HepG2 (cell line): ENCODE data around the gene PARD3. TPM values are rescaled to one million over a fixed set of nuclear protein-coding genes. Genes with fewer than 3 reads are reported as not detected.

Source experiments
- DPF2 ChIP-seq: sonication (generic); formaldehyde crosslinking; IDR thresholded peaks from 2 replicates; pipeline ENCODE4 v1.4.0; 2020; ENCODE audit warnings: mild to moderate bottlenecking, low read depth, missing genetic modification reagents, borderline replicate concordance
- GABPA ChIP-seq, 2 experiments: IDR thresholded peaks; 2 replicates each; pipeline ENCODE4 v1.6.1; 2011 to 2016; ENCODE audit warnings: low read depth in 2 of 2, low read length in 1 of 2, missing biosample characterization in 1 of 2, missing genetic modification characterization in 1 of 2
- GTF3A ChIP-seq: sonication (generic); formaldehyde crosslinking; conservative IDR thresholded peaks from 2 replicates; pipeline ENCODE4 v1.4.0; 2020; ENCODE audit warnings: mild to moderate bottlenecking, missing genetic modification reagents
- HDAC1 ChIP-seq: sonication (generic); formaldehyde crosslinking; IDR thresholded peaks from 2 replicates; pipeline ENCODE4 v1.5.1; 2020; ENCODE audit warnings: mild to moderate bottlenecking, missing genetic modification reagents
- HHEX ChIP-seq: IDR thresholded peaks from 2 replicates; pipeline ENCODE4 v1.6.1; 2016; ENCODE audit warnings: control low read depth
- MYC ChIP-seq: sonication (generic); formaldehyde crosslinking; IDR thresholded peaks from 2 replicates; pipeline ENCODE4 v1.9.0; 2021; ENCODE audit warnings: missing genetic modification reagents, borderline replicate concordance
- NFE2 ChIP-seq: sonication (generic); formaldehyde crosslinking; IDR thresholded peaks from 2 replicates; pipeline ENCODE4 v1.4.0; 2020; ENCODE audit warnings: missing genetic modification reagents
- POLR2G ChIP-seq: fragments of 200-400 bp; formaldehyde crosslinking; IDR thresholded peaks from 2 replicates; pipeline ENCODE4 v1.6.1; 2018; ENCODE audit warnings: mild to moderate bottlenecking, low read depth, low read length, moderate library complexity
- REPIN1 ChIP-seq: sonication (generic); formaldehyde crosslinking; IDR thresholded peaks from 2 replicates; pipeline ENCODE4 v1.8.0; 2022; ENCODE audit warnings: missing genetic modification reagents, low read depth, mild to moderate bottlenecking, borderline replicate concordance
- SMC3 ChIP-seq: IDR thresholded peaks from 2 replicates; pipeline ENCODE4 v1.6.1; 2011; ENCODE audit warnings: low read length, improper control_type of control experiment
- SOX5 ChIP-seq: IDR thresholded peaks from 2 replicates; pipeline ENCODE4 v1.6.1; 2016; ENCODE audit warnings: borderline replicate concordance
- TARDBP ChIP-seq: sonication (generic); formaldehyde crosslinking; IDR thresholded peaks from 2 replicates; pipeline ENCODE4 v1.8.0; 2022; ENCODE audit warnings: mild to moderate bottlenecking, missing genetic modification reagents
- TBX2 ChIP-seq: sonication (generic); formaldehyde crosslinking; IDR thresholded peaks from 2 replicates; pipeline ENCODE4 v1.5.0; 2020; ENCODE audit warnings: missing genetic modification reagents, mild to moderate bottlenecking, borderline replicate concordance
- TEAD3 ChIP-seq: optimal IDR thresholded peaks from 2 replicates; pipeline ENCODE3; 2016; ENCODE audit warnings: borderline replicate concordance
- ZBTB3 ChIP-seq: sonication (generic); formaldehyde crosslinking; IDR thresholded peaks from 2 replicates; pipeline ENCODE4 v1.4.0; 2020; ENCODE audit warnings: low read depth, mild to moderate bottlenecking, moderate library complexity, missing genetic modification reagents, borderline replicate concordance
- ZNF10 ChIP-seq: sonication (generic); formaldehyde crosslinking; IDR thresholded peaks from 2 replicates; pipeline ENCODE4 v1.4.0; 2020; ENCODE audit warnings: mild to moderate bottlenecking, low read depth, missing genetic modification reagents, borderline replicate concordance
- ZNF292 ChIP-seq: sonication (generic); formaldehyde crosslinking; IDR thresholded peaks from 2 replicates; pipeline ENCODE4 v1.8.1; 2022; ENCODE audit warnings: mild to moderate bottlenecking, low read depth, missing genetic modification reagents, borderline replicate concordance
- ZNF609 ChIP-seq: sonication (generic); formaldehyde crosslinking; IDR thresholded peaks from 2 replicates; pipeline ENCODE4 v1.4.0; 2020; ENCODE audit warnings: mild to moderate bottlenecking, missing genetic modification reagents, borderline replicate concordance
- ZNF619 ChIP-seq: sonication (generic); formaldehyde crosslinking; IDR thresholded peaks from 2 replicates; pipeline ENCODE4 v1.4.0; 2020; ENCODE audit warnings: mild to moderate bottlenecking, missing genetic modification reagents
- ZNF639 ChIP-seq: conservative IDR thresholded peaks from 2 replicates; pipeline ENCODE4 v1.6.1; 2018; ENCODE audit warnings: missing genetic modification reagents
- ZNF850 ChIP-seq: sonication (generic); formaldehyde crosslinking; conservative IDR thresholded peaks from 2 replicates; pipeline ENCODE4 v1.9.0; 2021; ENCODE audit warnings: mild to moderate bottlenecking, missing genetic modification reagents
- polyA plus RNA-seq, 8 experiments: library from polyadenylated mRNA; depleted of rRNA in 3 of 8; stranded (reverse) in 7 of 8; unstranded in 1 of 8; fragments of >200 nt; fragmentation: Illumina TruSeq in 4 of 8; extraction: Trizol in 4 of 8; gene quantifications; 2 replicates each; pipeline versions ENCODE4 v1.2.1 to v1.2.3, GENCODE V29; 2011 to 2016; ENCODE audit warnings: low read depth in 4 of 8, missing spikeins in 1 of 8, mixed read lengths in 1 of 8; ENCODE audit not compliant: insufficient read depth in 1 of 8
- total RNA-seq, 5 experiments: library from RNA; depleted of rRNA; stranded (reverse); fragments of >200 nt; fragmentation: Illumina TruSeq; extraction: Trizol; gene quantifications; 2 replicates each; pipeline ENCODE4 v1.2.3, GENCODE V29; 2016; ENCODE audit warnings: low read depth in 1 of 5

The PARD3 gene
- total and polyA plus RNA-seq, 2 of the 13 experiments (the other 11 are each of a cell fraction or from before 2014, with no cell fraction given), result 40.9 to 60.0 TPM

DNA sequence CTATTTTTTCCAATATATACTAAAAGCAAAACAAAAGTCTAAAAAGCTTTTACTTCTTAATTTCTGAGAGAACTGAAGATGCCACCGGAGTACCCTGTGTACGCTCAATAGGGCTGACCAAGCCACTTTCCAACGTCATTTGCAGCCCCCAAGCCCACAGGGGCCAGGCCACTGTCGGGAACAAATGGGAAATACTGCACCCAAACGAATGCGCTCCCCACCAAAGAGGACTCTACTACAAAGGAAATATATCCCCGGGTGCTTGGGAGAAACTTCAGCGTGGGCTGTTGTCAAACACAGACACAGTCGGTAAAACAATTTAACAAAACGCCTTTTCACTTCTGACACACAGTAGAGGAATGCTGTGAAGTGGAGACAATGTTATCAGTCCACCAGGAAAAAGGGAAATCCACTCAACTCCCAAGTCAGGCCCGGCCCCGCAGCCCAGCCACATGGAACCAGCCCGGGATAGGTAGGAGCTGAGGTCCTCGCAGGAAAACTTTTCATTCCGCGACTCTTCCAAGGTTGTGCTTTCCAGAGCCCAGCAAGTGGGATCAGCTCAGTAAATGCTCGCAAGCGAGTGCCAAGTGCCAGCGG, 1.4 kb downstream of the PARD3 start (continued):
- TF ChIP-seq ZNF850 (CRISPR knock-in tag) (no peak), TBX2 (CRISPR knock-in tag) (no peak), GTF3A (CRISPR knock-in tag) (no peak), ZNF10 (CRISPR knock-in tag) (no peak), GABPA (IDR thresholded peaks at IDR 0.05; ENCODE audit: low read depth, low read length) (no peak), GABPA (CRISPR knock-in tag; IDR thresholded peaks at IDR 0.05; ENCODE audit: low read depth) (no peak), ZNF609 (CRISPR knock-in tag) (no peak), ZBTB3 (CRISPR knock-in tag) (no peak), HDAC1 (CRISPR knock-in tag) (no peak), DPF2 (CRISPR knock-in tag) (no peak), SMC3 (no peak), HHEX (CRISPR knock-in tag) (no peak), POLR2G (no peak), NFE2 (no peak), ZNF619 (no peak), MYC (CRISPR knock-in tag) (peak; percentile 29; the same call in 1 of the 2 replicates), ZNF292 (no peak), ZNF639 (CRISPR knock-in tag) (no peak), SOX5 (CRISPR knock-in tag) (peak; percentile 12; the same call in 1 of the 2 replicates), REPIN1 (CRISPR knock-in tag) (no peak), TEAD3 (CRISPR knock-in tag) (peak; percentile 15), TARDBP (CRISPR knock-in tag) (no peak)
